ENCODE data around the gene ACADS. TPM values are rescaled to one million over a fixed set of nuclear protein-coding genes. Genes with fewer than 3 reads are reported as not detected.

ACADS gene
- total RNA-seq, 1 donor, result 10.5 TPM

- Histone ChIP-seq H3K27ac (ENCODE audit: low read depth, low read length) (no peak overlapping the region), H4K20me1 (ENCODE audit: insufficient read depth, low read length) (no peaks in the 10 kb centered on the region), H3K79me2 (ENCODE audit: insufficient read depth, low read length) (no peaks in the 10 kb centered on the region), H3K4me3 (ENCODE audit: insufficient read depth, low read length) (no peak overlapping the region), H3K4me2 (ENCODE audit: insufficient read depth, low read length) (no peak overlapping the region), H2AFZ (ENCODE audit: low read length) (no peak overlapping the region), H3K36me3 (ENCODE audit: insufficient read depth, low read length) (no peaks in the 10 kb centered on the region), H3K9me3 (ENCODE audit: low read depth, low read length) (no peaks in the 10 kb centered on the region), H3K27me3 (ENCODE audit: insufficient read depth, low read length) (no peaks in the 10 kb centered on the region), H3K4me1 (ENCODE audit: insufficient read depth, low read length) (no peaks in the 10 kb centered on the region)
- TF ChIP-seq, protein P1, sequence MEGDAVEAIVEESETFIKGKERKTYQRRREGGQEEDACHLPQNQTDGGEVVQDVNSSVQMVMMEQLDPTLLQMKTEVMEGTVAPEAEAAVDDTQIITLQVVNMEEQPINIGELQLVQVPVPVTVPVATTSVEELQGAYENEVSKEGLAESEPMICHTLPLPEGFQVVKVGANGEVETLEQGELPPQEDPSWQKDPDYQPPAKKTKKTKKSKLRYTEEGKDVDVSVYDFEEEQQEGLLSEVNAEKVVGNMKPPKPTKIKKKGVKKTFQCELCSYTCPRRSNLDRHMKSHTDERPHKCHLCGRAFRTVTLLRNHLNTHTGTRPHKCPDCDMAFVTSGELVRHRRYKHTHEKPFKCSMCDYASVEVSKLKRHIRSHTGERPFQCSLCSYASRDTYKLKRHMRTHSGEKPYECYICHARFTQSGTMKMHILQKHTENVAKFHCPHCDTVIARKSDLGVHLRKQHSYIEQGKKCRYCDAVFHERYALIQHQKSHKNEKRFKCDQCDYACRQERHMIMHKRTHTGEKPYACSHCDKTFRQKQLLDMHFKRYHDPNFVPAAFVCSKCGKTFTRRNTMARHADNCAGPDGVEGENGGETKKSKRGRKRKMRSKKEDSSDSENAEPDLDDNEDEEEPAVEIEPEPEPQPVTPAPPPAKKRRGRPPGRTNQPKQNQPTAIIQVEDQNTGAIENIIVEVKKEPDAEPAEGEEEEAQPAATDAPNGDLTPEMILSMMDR (IDR thresholded peaks at IDR 0.05; ENCODE audit: extremely low read depth, low read depth, low read length), result no peak
- no peak for DNase-seq (ENCODE audit: insufficient read length, low spot score, missing footprints)
Measured at GRCh38 chr12:120739821-120740613, 14.4 kb downstream of the ACADS start.

DNA sequence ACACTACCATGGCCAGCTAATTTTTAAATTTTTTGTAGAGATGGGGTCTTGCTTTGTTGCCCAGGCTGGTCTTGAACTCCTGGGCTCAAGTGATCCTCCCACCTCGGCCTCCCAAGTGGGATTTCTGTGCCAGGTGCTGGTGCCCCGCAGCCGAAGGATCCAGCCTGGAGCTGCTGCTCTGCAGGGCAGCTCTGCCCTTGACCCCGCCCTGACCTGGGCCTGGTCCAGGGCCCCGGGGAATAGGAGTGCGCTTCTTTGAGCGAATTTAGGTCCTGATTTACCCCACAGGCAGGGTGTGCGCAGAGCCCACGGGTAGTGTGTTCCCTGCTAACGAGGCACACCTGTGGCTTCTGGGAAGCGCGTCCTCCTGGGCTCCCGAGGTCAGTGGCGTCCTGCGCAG lies 15.2 kb downstream of the ACADS start:
- H3K4me2 ChIP-seq (ENCODE audit: insufficient read depth, low read length), result no peak overlapping the region
- no peak overlapping the region for H2AFZ ChIP-seq (ENCODE audit: low read length)
- H4K20me1 ChIP-seq (ENCODE audit: insufficient read depth, low read length), result no peaks in the 10 kb centered on the region
- no peaks in the 10 kb centered on the region for H3K9me3 ChIP-seq (ENCODE audit: low read depth, low read length)
- no peak overlapping the region for H3K4me3 ChIP-seq (ENCODE audit: insufficient read depth, low read length)
- DNase-seq (ENCODE audit: insufficient read length, low spot score, missing footprints), result no peak
- no peaks in the 10 kb centered on the region for H3K36me3 ChIP-seq (ENCODE audit: insufficient read depth, low read length)
- H3K27ac ChIP-seq (ENCODE audit: low read depth, low read length), result no peak overlapping the region
- H3K79me2 ChIP-seq (ENCODE audit: insufficient read depth, low read length), result no peaks in the 10 kb centered on the region
- H3K4me1 ChIP-seq (ENCODE audit: insufficient read depth, low read length), result no peaks in the 10 kb centered on the region
- TF ChIP-seq, protein P1 (IDR thresholded peaks at IDR 0.05; ENCODE audit: extremely low read depth, low read depth, low read length), result no peak
- H3K27me3 ChIP-seq (ENCODE audit: insufficient read depth, low read length), result no peaks in the 10 kb centered on the region

DNA sequence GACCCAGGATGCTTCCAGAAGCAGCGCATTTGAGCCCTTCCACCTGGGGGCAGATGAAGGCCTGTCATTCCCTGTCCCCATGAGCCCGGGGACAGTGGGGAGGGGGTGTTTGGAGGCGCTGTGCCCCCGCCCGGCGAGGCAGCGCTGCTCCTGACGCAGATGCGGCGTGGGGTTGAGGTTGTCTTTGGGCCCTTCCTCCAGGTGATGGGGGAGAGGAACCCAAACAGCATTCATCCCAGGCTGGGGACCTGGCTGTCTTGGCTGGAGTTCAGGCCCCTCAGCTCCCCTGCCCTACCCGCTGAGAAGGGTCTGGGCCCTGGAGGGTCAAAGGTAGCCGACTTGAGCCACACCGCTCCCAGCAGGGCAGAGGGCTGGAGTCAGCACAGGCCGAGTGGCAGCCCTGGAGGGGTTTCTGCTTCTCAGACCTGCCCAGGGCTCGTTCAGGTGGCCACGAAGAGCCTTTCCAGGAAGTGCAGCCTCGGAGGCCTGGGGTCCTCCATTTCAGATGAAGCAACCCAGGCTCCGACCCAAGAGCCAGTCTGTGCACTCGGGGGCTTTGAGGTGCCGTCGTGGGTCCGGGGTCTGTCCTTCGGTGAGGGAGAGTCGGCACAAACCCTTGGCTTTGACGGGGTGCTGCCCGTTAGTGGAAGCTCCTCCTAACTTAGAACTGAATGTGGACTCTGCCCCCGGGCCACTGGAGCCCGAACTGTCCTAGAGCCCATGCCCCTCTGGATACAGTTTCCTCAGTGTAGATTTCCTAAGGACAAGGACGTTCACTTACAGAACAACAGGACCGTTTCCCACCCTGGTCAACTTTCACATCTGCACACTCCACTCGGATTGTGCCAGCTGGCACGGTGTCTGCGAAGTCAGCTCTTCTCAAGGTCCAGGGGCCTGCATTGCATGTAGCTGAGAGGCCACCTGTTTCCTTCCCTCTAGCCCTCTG lies 16.1 kb downstream of the ACADS start:
- Histone ChIP-seq H3K4me3 (ENCODE audit: insufficient read depth, low read length) (no peak overlapping the region), H3K36me3 (ENCODE audit: insufficient read depth, low read length) (no peaks in the 10 kb centered on the region), H4K20me1 (ENCODE audit: insufficient read depth, low read length) (no peaks in the 10 kb centered on the region), H3K79me2 (ENCODE audit: insufficient read depth, low read length) (no peaks in the 10 kb centered on the region), H2AFZ (ENCODE audit: low read length) (no peak overlapping the region), H3K27me3 (ENCODE audit: insufficient read depth, low read length) (no peaks in the 10 kb centered on the region), H3K4me2 (ENCODE audit: insufficient read depth, low read length) (no peak overlapping the region), H3K4me1 (ENCODE audit: insufficient read depth, low read length) (no peaks in the 10 kb centered on the region), H3K27ac (ENCODE audit: low read depth, low read length) (no peak overlapping the region), H3K9me3 (ENCODE audit: low read depth, low read length) (no peaks in the 10 kb centered on the region)
- TF ChIP-seq, protein P1 (IDR thresholded peaks at IDR 0.05; ENCODE audit: extremely low read depth, low read depth, low read length), result no peak
- DNase-seq (ENCODE audit: insufficient read length, low spot score, missing footprints), result peak; percentile 77
